Endometrial microvascular endothelial cells (primary cell): ENCODE measurements around the gene HES7. TPM values are rescaled to one million over a fixed set of nuclear protein-coding genes. Genes with fewer than 3 reads are reported as not detected.
"Not testable (repeated sequence)": the region's sequence is repeated elsewhere in the genome, so short reads cannot be mapped to it uniquely, and the experiment has no call there.

Source experiments
- in situ Hi-C: cut with HindIII; loops from 2 replicates; pipeline ENCODE4 v1.10.0; 2017; ENCODE audit warnings: low sequenced_read_pairs, low pct_unique_long_range_greater_than_20kb; ENCODE audit errors: inconsistent ontology term
- total RNA-seq: library from RNA; depleted of rRNA; stranded (reverse); fragments of >200 nt; gene quantifications from one replicate; pipeline ENCODE4 v1.2.3, GENCODE V29; 2015; ENCODE audit errors: inconsistent ontology term

Gene HES7
- total RNA-seq, 1 donor from 2014 or later: not detected

GRCh38 chr17:8080799-8081219 lies 43.1 kb downstream of the HES7 start:
- in situ Hi-C loops: no loop called here

GRCh38 chr17:8080208-8080798 lies 43.6 kb downstream of the HES7 start:
- in situ Hi-C loops: no loop called here

- in situ Hi-C loops: no loop called here
Observed at GRCh38 chr17:8079291-8080207, 44.4 kb downstream of the HES7 start.

GRCh38 chr17:8077939-8078338 lies 46.0 kb downstream of the HES7 start:
- in situ Hi-C loops: not testable (repeated sequence)

- in situ Hi-C loops: no loop called here
Observed at GRCh38 chr17:8076502-8077266, 47.2 kb downstream of the HES7 start.

- in situ Hi-C loops: no loop called here
Observed at GRCh38 chr17:8075574-8076342, 48.1 kb downstream of the HES7 start.

- in situ Hi-C loops: no loop called here
Observed at GRCh38 chr17:8075081-8075480, 48.8 kb downstream of the HES7 start.

GRCh38 chr17:8074554-8074953 lies 49.4 kb downstream of the HES7 start:
- in situ Hi-C loops: no loop called here

GRCh38 chr17:8073627-8074484 lies 50.0 kb downstream of the HES7 start:
- in situ Hi-C loops: no loop called here

GRCh38 chr17:8072729-8073461 lies 51.0 kb downstream of the HES7 start:
- in situ Hi-C loops: no loop called here

GRCh38 chr17:8072341-8072728 lies 51.6 kb downstream of the HES7 start:
- in situ Hi-C loops: no loop called here

GRCh38 chr17:8071496-8071895 lies 52.4 kb downstream of the HES7 start:
- in situ Hi-C loops: no loop called here

Other genes starting within 250 kb of the HES7 start
- 46.3 TPM for gene CHD3, start 235.3 kb downstream of the HES7 start, total RNA-seq
- gene RNF227, start 207.8 kb downstream of the HES7 start, total RNA-seq: not detected
- gene KCNAB3, start 194.2 kb downstream of the HES7 start, total RNA-seq: 3.7 TPM
- 76.8 TPM for gene TRAPPC1, start 192.2 kb downstream of the HES7 start, total RNA-seq
- gene CNTROB, start 191.9 kb downstream of the HES7 start, total RNA-seq: 39.1 TPM
- gene GUCY2D, start 121.5 kb downstream of the HES7 start, total RNA-seq: not detected
- not detected for gene ALOX15B, start 85.0 kb downstream of the HES7 start, total RNA-seq
- gene ALOX12B, start 36.4 kb downstream of the HES7 start, total RNA-seq: not detected
- gene ALOXE3, start 5.6 kb downstream of the HES7 start, total RNA-seq: 0.19 TPM
- gene PER1, start 28.3 kb upstream of the HES7 start, total RNA-seq: 20.4 TPM
- 5.3 TPM for gene VAMP2, start 38.8 kb upstream of the HES7 start, total RNA-seq
- 34.0 TPM for gene TMEM107, start 52.3 kb upstream of the HES7 start, total RNA-seq
- 13.3 TPM for gene BORCS6, start 66.1 kb upstream of the HES7 start, total RNA-seq
- 100 TPM for gene AURKB, start 86.5 kb upstream of the HES7 start, total RNA-seq
- gene CTC1, start 124.0 kb upstream of the HES7 start, total RNA-seq: 17.7 TPM
- gene PFAS, start 125.2 kb upstream of the HES7 start, total RNA-seq: 55.1 TPM
- 54.0 TPM for gene RANGRF, start 164.6 kb upstream of the HES7 start, total RNA-seq
- 2.9 TPM for gene SLC25A35, start 171.3 kb upstream of the HES7 start, total RNA-seq
- 64.0 TPM for gene ARHGEF15, start 186.1 kb upstream of the HES7 start, total RNA-seq
- gene ODF4, start 215.7 kb upstream of the HES7 start, total RNA-seq: not detected